Right kidney (tissue), 1 donor: Measurements from ENCODE around the gene B9D2.
A peak's percentile ranks its signal among the peaks of the same experiment; 100 is the strongest.

ENCODE experiments used
- DNase-seq: peaks from one replicate; pipeline ENCODE4 v3.0.0-alpha.2; 2016

Gene B9D2

DNA sequence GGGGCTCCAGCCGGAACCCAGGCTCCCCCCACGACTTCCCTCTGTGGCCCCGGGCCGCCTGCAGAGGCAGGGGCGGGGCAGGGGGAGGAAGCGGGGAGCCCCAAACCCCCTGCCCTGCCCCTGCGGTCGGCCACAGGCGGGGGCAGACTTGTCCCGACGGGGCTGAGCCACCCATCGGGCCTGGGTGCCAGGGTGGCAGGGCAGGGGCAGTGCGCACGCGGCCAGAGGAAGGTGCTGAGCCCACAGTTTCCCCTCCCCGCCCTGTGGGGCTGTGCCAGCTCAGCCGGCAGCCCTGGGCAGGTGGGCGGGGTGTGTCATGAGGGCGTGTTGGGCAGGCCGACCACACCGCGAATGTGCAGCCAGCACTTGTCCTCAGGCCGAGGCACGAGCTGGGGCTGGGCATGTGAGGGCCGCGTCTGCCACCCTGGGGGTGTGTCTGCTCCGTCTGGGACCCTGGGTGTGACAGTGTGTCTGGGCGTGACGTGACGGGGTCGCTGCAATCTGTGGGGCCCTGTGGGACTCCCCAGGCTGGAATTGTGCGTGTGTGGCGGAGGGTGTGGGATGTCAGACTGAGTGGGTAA is 36.3 kb downstream of the B9D2 start:
- DNase-seq, result peak; percentile 60

- peak; percentile 48 for DNase-seq
Observed at GRCh38 chr19:41327076-41327575, 36.8 kb downstream of the B9D2 start.

DNA sequence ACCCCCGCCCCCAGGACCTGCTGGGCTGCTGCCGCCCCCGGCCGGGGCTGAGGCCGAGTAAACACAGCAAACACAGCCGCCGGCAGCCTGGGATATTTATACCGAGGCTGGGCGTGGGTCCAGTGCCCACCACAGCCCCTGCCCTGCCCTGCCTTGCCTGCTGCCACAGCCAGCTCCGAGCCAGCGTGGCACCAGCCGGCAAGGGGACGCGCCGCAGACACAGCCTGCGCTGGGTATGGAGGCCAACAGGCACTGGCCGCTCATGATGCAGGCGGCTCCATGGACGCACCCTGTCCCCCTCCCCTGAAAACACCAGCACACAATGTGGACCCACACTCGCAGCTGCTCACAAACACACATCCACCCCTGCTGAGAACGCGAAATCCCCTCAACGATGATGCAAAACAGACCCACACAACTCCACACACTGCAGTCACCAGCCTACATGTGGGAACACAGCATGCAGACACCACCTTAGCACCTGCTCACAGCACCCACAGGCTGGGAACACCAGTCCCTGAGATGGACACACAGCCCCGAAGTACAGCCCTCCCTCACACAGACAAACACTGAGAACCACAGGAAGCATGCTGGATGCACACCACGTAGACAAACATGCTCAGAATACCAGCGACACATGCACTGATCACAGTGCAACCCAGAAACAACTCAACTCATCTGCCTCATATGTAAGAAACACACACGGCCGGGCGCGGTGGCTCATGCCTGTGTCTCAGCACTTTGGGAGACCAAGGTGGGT is 37.8 kb downstream of the B9D2 start:
- DNase-seq, result peak; percentile 63

DNA sequence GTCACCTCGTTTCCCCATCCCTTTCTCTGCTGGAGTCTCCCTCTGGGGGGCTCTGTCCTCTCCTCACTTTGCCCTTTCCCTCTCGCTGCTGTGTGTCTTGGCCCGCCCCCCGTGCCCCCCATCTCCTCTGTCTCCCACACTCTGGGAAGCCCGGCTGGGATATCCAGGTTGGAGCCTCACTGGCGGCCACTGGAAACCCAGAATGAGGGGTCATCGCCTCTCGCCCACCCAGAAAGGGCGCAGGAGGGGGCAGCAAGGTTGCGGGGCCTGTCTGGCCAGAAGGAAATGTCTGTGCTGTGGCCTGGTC is 38.4 kb downstream of the B9D2 start:
- DNase-seq, result no peak

DNA sequence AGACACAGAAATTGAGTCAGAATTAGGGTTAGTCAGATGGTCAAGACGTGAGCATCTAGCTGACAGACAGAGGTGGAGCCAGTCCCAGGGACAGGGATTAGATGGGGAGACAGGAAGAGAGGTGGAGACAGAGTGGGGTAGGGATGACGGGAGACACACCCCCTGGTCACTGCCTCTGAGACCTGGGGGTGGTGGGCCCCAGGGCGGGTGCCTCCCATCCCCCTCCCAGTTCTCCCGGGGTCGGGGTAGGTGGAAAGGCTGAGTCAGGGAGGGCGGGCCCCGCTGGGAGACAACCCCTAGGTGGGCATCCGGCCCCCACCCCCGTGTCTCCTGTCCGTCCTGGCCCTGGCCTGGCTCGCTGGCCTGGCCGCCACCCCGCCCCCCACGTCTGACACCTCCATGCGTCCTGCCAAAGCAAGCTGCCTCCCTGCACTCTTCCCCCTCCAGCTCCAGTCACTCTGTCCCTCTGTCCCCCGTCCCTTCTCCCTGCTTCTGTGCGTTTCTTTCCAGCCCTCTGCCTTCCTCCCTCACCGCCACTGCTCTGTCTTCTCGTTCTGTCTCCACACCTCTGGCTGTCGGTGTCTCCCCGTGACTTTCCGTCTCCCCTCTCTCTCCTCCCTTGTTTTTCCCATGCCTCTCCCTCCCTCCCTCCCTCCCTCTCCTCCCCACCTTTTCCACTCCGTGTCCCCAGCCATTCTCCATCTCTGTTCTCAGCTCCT is 38.9 kb downstream of the B9D2 start:
- DNase-seq, result no peak

DNA sequence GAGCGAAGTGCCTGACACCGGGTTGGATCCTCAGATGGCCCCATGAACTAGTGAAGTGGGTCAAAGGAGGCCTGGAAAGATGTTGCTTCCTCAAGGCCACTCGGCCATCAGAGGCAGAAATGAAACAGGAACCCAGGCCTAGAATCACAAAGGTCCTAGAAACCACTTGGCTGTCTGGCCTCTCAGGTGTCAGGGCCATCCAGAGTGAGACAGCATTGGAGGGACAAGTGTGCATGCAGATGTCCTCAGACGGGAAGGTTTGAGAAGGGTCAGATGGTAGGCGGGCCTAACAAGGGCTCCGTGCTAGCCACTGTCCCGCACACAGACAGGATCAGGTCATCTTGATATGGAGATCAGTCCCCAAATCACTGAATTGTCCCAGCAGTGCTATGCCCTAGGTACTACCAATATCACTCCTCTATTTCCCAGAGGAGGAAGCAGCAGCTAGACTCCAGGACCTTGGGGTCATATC is 39.7 kb downstream of the B9D2 start:
- no peak for DNase-seq

GRCh38 chr19:41323430-41324125 is 40.4 kb downstream of the B9D2 start:
- DNase-seq, result no peak

GRCh38 chr19:41323023-41323422 is 40.9 kb downstream of the B9D2 start:
- no peak for DNase-seq

- DNase-seq, result no peak
Observed at GRCh38 chr19:41322451-41322850, 41.5 kb downstream of the B9D2 start.

DNA sequence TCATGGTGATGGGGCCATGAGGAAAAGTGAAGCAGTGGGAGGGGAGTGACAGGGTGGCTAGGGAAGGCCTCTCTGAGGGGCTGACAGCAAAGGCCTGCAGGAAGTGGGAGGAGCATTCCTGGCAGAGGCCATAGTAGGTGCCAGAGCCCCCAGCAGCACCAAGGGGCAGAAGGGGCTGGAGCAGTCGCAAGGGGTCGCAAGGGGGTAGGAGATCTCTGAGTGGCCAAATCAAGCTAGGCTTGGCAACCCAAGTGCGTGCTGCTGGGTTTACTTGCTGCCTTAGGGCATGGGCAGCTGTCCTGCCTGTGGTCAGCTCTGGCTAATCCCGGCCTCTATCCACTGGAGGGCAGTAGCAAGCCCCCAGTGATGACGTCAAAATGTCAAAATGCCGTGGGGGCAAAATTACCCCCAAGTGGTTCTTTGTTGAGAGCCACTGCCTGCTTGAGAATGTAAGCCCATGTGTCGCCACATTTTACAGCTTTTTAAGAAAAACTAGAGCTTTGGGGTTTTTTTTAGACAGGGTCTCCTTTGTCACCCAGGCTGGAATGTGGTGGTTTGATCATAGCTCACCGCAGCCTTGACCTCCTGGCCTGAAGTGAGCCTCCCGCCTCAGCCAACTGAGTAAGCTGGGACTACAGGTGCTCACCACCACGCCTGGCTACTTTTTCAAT is 42.2 kb downstream of the B9D2 start:
- no peak for DNase-seq

DNA sequence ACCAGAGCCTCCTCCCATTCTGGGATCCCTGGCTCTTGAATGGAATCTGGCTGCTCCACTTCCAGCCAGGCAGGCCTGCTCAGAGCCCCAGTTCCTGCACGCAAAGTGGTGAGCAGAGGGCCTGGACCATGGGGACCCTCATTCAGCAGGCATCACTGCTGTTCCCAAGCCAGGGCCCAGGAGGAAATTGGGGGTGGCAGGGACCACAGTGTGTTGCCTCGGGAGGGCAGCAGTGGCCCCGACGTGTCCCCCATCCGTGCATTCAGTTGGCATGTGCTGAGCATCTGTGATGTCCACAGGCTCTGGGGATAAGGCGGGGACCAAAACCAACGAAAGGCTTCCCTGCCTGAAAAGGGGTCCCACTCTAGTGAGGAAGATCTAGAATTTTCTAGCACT is 42.7 kb downstream of the B9D2 start:
- DNase-seq, result no peak

DNA sequence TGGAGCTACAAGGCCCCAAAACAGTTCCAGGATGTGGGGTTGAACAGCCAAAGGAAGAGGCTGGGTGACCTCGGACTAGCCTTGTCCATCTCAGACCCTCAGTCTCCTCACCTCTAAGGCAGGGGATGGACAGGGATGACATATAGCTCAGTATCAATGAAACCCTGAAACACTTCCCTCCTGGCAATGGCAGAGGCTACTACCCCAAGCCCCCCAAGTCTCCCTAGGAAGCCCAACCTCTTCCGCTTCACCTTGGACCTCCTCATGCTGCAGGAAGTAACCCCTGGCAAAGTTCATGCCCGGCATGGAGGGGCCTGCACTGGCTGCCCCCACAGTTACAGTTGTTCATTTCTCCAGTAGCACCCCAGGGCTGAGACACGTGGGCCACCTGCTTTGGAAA is 43.4 kb downstream of the B9D2 start:
- DNase-seq, result no peak

GRCh38 chr19:41320185-41320518 is 43.8 kb downstream of the B9D2 start:
- no peak for DNase-seq

DNA sequence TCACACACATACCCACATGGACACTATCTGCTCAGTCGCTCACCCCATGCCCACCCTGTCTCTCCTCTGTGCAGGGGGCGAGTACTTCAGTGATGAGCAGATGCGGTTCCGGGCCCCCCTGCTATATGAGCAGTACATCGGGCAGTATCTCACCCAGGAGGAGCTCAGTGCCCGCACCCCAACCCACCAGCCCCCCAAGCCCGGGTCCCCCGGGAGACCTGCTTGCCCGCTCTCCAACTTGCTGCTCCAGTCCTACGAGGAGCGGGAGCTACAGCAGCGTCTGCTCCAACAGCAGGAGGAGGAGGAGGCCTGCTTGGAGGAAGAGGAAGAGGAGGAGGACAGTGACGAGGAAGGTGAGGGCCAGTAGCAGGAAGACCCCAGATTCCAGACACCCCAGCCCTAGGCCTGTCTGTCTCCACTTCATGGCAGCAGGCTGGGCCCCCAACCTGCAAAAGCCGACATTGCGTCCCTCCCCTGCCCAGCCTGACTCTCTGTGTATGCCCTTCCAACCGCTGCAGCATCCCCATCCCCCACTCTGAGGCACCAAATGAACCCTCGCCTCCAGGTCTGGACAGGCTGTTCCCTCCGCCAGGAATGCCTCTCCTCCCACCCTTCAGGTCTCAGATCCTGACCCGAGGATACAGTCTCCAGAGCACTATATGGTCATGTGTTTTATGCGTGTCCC is 44.3 kb downstream of the B9D2 start:
- no peak for DNase-seq

DNA sequence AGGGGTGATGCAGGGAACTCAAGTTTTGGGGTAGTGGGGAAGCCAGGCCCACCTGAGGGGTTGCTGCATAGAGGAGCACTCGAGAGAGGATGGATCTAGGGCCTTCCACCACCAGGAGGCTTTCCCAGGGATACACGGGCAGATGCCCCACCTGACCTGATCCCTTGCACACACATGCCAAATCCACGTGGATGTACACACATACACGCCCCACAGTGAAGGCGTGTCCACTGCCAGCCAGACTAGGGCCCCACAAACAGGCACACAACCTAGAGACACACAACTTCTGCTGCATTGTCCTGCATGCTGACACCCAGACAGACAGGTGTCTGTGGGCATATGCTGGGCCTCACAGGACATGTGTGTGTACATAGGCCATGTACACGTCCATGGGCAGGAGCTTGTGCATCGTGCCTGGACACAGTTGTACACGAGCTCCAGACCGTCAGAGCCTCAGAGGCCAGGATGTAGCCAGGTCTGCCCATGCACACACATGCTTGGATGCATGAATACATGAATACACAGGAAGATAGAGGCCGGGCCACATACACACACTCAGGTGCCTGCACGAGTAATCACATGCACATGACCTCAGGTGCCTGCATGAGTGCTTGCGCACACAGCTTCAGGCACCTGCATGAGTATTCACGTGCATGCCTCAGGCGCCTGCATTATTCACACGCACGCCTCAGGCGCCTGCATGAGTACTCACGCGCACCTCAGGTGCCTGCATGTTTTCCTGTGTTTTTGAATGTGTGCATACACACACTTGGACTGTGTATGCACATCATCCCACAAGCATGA is 45.1 kb downstream of the B9D2 start:
- DNase-seq, result no peak

DNA sequence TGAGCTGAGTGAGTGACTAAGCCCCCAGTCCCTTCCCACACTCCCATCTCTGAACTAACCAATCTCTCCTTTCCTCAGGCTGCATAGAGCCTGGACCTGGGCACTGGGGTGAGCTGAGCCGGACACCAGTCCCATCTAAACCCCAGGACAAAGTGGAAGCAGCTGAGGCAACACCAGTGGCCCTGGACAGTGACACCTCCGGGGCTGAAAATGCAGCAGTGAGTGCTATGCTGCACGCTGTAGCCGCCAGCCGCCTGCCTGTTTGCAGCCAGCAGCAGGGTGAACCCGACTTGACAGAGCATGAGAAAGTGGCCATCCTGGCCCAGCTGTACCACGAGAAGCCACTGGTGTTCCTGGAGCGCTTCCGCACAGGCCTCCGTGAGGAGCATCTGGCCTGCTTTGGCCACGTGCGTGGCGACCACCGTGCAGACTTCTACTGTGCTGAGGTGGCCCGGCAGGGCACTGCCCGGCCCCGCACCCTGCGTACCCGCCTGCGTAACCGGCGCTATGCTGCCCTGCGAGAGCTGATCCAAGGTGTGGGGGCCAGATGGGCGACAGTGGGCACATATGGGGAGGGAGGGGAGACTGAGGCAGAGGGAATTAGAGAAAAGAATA is 47.5 kb downstream of the B9D2 start:
- no peak for DNase-seq

DNA sequence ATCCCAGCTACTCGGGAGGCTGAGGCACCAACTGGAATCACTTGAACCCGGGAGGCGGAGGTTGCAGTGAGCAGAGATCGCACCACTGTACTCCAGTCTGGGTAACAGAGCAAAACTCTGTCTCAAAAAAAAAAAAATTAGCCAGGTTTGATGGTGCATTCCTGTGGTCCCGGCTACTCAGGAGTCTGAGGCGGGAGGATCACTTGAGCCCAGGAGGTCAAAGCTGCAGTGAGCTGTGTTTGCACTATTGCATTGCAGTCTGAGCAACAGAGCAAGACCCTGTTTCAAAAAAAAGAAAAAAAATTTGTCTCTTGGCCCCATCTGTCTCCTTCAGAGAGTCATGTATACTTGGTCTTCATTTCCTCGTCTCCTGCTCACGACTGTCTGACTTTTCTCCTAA is 52.3 kb downstream of the B9D2 start:
- no peak for DNase-seq

DNA sequence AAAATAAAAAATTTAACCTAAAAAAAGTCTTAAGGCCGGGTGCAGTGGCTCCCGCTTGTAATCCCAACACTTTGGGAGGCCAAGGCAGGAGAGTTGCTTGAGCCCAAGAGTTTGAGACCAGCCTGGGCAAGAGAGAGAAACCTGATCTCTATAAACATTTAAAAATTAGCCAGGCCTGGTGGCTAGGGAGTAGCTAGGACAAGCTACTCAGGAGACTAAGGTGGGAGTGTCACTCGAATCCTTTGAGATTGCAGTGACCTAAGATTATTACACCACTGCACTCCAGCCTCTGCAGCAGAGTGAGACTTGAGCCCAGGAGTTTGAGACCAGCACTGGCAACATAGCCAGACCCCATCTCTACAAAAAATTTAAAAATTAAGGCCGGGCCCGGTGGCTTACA is 52.9 kb downstream of the B9D2 start:
- DNase-seq, result no peak

- DNase-seq, result peak; percentile 99
Observed at GRCh38 chr19:41310033-41310831, 53.7 kb downstream of the B9D2 start, which contains the start of gene CCDC97. CCDC97 (plus strand) TSS chr19:41310172; CDS start chr19:41310311, 139 bp downstream.
